Ovary (tissue), 3 donors: ENCODE data around the gene ARHGEF12.

Source experiments
- CTCF ChIP-seq, 3 donors: fragments of 450-650 bp in 2 of 3; fragments of 200-600 bp in 1 of 3; IDR thresholded peaks; one replicate each; pipeline versions ENCODE4 v1.5.1 to v1.8.0; 2016 to 2022; ENCODE audit warnings: antibody characterized with exemption in 3 of 3, mild to moderate bottlenecking in 1 of 3
- EP300 ChIP-seq: sonication (generic); formaldehyde crosslinking; IDR thresholded peaks from one replicate; pipeline ENCODE4 v1.6.1; 2017; ENCODE audit warnings: antibody characterized with exemption
- POLR2A ChIP-seq: fragments of 450-650 bp; IDR thresholded peaks from one replicate; pipeline ENCODE4 v1.6.1; 2017; ENCODE audit warnings: antibody characterized with exemption, mild to moderate bottlenecking, moderate library complexity
- donor health status: DM: no; HTN: no; CAD: no.

- TF ChIP-seq CTCF (IDR thresholded peaks at IDR 0.05) (no peak), POLR2A (no peak), EP300 (no peak)
Observed at GRCh38 chr11:120350637-120351036, 14.4 kb downstream of the ARHGEF12 start.
